Large intestine (tissue), 3 donors: Measurements from ENCODE around the gene CYP2D6. TPM values are rescaled to one million over a fixed set of nuclear protein-coding genes. Genes with fewer than 3 reads are reported as not detected.
"Not testable (repeated sequence)": the region's sequence is repeated elsewhere in the genome, so short reads cannot be mapped to it uniquely, and the experiment has no call there.

Source experiments
- DNase-seq, 2 donors: peaks; one replicate each; pipeline versions ENCODE4 v3.0.0 to v3.0.0-alpha.2; 2013
- H3K27ac ChIP-seq: one replicate; pipeline ENCODE4 v1.5.1; 2013; ENCODE audit warnings: low read length
- H3K27me3 ChIP-seq: 2 replicates; pipeline ENCODE4 v1.6.1; 2013; ENCODE audit warnings: low read length; ENCODE audit not compliant: control insufficient read depth, insufficient read depth
- H3K36me3 ChIP-seq: 2 replicates; pipeline ENCODE4 v1.6.1; 2013; ENCODE audit warnings: low read length; ENCODE audit not compliant: control insufficient read depth, insufficient read depth
- H3K4me1 ChIP-seq: one replicate; pipeline ENCODE4 v1.6.1; 2013; ENCODE audit warnings: low read length; ENCODE audit not compliant: control insufficient read depth, insufficient read depth
- H3K4me3 ChIP-seq: one replicate; pipeline ENCODE4 v1.5.1; 2013; ENCODE audit warnings: low read length
- H3K9me3 ChIP-seq: one replicate; pipeline ENCODE4 v1.6.1; 2013; ENCODE audit warnings: mild to moderate bottlenecking, low read depth, low read length, moderate library complexity; ENCODE audit not compliant: control insufficient read depth
- WGBS: methylation state at CpG from one replicate; pipeline ENCODE4 v1.1.5; 2013; ENCODE audit warnings: low lambda C conversion rate; ENCODE audit not compliant: insufficient coverage; 5-methylcytosine and 5-hydroxymethylcytosine counted together
- polyA plus RNA-seq: library from polyadenylated mRNA; unstranded; fragments of 120-200 nt; gene quantifications from one replicate; pipeline ENCODE4 v1.2.1, GENCODE V29; 2013

The CYP2D6 gene
- polyA plus RNA-seq, 1 donor, result 6.5 TPM

DNA sequence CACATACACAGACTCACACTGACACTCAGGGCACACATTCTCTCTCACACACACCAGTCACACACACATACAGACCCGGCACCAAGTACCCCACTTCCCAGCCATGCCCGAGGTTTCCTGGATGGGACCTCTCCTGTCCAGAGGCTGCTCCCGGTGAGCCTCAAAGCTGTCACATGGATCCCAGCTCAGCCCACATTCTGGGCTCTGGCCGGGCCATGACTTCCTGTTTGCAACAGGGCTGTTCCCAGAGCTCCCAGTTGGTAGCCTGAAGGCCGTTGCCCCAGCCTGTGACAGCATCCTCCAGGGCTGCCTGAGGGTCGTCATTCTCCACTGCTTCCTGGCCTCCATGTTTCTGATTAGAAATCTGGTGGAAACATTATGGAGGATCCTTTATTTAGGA is 14.6 kb upstream of the CYP2D6 start:
- no peak overlapping the region for H3K4me3 ChIP-seq
- WGBS, result no CpG with 5 or more reads among the region's 6 CpGs
- no peaks in the 10 kb centered on the region for H3K27me3 ChIP-seq
- no peaks in the 10 kb centered on the region for H3K9me3 ChIP-seq
- no peak overlapping the region for H3K27ac ChIP-seq
- peaks cover 11% of the 10 kb centered on the region for H3K36me3 ChIP-seq
- H3K4me1 ChIP-seq, result no peaks in the 10 kb centered on the region
- no peak for DNase-seq

DNA sequence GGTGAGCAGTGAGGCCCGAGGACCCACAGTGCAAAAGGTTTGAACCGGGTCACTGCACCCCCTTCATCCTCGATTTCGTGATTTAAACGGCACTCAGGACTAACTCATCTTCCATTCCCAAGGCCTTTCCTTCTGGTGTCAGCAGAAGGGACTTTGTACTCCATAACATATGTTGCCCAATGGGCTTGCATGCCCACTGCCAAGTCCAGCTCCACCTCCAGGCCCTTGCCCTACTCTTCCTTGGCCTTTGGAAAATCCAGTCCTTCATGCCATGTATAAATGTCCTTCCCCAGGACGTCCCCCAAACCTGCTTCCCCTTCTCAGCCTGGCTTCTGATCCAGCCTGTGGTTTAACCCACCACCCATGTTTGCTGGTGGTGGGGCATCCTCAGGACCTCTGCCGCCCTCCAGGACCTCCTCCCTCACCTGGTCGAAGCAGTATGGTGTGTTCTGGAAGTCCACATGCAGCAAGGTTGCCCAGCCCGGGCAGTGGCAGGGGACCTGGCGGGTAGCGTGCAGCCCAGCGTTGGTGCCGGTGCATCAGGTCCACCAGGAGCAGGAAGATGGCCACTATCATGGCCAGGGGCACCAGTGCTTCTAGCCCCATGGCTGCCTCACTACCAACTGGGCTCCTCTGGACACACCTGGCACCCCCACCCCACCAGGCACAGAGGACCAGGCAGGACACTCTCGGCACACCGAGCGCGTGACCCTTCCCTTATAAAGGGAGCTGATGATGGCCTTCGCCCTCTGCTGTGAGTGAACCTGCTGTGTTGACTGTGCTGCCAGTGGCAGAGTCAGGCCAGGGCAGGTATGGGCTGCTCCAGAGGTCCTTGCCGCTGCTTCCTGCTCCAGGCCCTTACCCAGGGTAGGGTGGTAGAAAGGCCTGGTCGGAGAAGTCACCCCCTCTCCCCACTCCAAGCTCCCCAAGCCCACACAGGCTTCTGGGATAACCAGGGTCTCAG is 13.5 kb upstream of the CYP2D6 start:
- DNase-seq, H3K4me3 ChIP-seq, H3K9me3 ChIP-seq, H3K4me1 ChIP-seq, H3K27me3 ChIP-seq, H3K27ac ChIP-seq: not testable (repeated sequence)
- WGBS, result no CpG with 5 or more reads among the region's 20 CpGs
- peaks cover 10% of the 10 kb centered on the region for H3K36me3 ChIP-seq

DNA sequence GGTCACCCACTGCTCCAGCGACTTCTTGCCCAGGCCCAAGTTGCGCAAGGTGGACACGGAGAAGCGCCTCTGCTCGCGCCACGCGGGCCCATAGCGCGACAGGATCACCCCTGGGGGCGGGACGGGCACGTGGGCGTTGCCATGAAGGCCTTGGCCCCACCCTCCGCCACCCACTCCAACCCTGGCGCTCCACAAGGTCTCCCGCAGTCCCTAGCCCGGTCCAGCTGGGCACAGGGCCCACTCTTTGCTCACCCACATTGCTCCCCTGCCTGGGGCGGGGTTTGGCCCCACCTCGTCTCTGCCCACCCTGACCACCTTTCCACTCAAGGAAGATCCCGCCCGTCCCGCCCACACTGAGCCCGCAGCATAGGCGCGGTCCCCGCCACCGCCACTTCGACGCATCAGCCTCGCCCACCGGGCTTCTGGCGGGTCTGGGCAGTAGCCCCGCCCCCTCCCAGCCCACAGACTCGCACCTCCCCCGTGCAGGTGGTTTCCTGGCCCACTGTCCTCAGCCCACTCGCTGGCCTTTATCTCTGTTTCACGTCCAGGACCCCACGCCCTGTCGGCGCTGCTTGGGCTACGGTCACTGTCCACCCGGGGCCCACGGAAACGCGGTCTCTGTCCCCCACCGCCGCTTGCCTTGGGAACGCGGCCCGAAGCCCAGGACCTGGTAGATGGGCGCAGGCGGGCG is 12.3 kb upstream of the CYP2D6 start:
- DNase-seq, result no peak
- H3K27ac ChIP-seq, result no peak overlapping the region
- no CpG with 5 or more reads among the region's 54 CpGs for WGBS
- no peak overlapping the region for H3K4me3 ChIP-seq
- no peaks in the 10 kb centered on the region for H3K4me1 ChIP-seq
- H3K9me3 ChIP-seq, result peaks cover 3% of the 10 kb centered on the region
- peaks cover 5% of the 10 kb centered on the region for H3K36me3 ChIP-seq
- H3K27me3 ChIP-seq, result no peaks in the 10 kb centered on the region

DNA sequence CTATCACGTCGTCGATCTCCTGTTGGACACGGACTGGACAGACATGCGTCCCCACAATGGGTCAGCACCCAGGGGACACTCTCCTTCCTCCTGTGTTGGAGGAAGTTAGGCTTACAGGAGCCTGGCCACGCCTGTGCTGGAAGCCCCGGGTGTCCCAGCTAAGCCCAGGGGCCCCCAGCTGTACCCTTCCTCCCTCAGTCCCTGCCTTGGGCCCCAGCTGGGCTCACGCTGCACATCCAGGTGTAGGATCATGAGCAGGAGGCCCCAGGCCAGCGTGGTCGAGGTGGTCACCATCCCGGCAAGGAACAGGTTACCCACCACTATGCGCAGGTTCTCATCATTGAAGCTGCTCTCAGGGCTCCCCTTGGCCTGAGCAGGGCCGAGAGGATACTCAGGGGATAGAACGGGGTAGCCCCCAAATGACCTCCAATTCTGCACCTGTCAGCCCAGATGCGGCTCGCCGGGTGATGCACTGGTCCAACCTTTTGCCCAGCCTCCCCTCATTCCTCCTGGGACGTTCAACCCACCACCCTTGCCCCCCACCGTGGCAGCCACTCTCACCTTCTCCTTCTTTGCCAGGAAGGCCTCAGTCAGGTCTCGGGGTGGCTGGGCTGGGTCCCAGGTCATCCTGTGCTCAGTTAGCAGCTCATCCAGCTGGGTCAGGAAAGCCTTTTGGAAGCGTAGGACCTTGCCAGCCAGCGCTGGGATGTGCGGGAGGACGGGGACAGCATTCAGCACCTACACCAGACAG is 10.9 kb upstream of the CYP2D6 start:
- H3K36me3 ChIP-seq, H3K9me3 ChIP-seq, DNase-seq, H3K27me3 ChIP-seq, H3K4me1 ChIP-seq, H3K27ac ChIP-seq, H3K4me3 ChIP-seq: not testable (repeated sequence)
- WGBS, result no CpG with 5 or more reads among the region's 24 CpGs

DNA sequence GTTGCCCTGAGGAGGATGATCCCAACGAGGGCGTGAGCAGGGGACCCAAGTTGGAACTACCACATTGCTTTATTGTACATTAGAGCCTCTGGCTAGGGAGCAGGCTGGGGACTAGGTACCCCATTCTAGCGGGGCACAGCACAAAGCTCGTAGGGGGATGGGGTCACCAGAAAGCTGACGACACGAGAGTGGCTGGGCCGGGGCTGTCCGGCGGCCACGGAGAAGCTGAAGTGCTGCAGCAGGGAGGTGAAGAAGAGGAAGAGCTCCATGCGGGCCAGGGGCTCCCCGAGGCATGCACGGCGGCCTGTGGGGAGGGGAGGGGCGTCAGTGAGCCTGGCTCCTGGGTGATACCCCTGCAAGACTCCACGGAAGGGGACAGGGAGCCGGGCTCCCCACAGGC is 9.5 kb upstream of the CYP2D6 start:
- H3K27me3 ChIP-seq, H3K27ac ChIP-seq, DNase-seq, H3K9me3 ChIP-seq, H3K4me1 ChIP-seq, H3K36me3 ChIP-seq, H3K4me3 ChIP-seq: not testable (repeated sequence)
- no CpG with 5 or more reads among the region's 17 CpGs for WGBS

DNA sequence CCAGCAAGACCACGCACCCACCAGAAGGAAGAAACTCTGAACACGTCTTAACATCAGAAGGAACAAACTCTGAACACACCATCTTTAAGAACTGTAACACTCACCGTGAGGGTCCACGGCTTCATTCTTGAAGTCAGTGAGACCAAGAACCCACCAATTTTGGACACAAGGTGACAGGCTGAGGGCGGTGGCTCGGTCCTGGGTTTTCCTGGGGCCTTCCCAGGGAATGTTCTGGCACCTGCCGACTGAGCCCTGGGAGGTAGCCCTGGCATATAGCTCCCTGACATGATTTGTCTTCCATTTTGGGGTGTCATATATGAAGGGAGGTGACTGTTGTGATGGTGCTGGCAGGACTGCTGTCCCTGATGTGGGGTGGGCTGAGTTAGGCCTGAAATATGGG is 8.9 kb upstream of the CYP2D6 start:
- H3K36me3 ChIP-seq, DNase-seq: not testable (repeated sequence)
- WGBS, result no CpG with 5 or more reads among the region's 7 CpGs

DNA sequence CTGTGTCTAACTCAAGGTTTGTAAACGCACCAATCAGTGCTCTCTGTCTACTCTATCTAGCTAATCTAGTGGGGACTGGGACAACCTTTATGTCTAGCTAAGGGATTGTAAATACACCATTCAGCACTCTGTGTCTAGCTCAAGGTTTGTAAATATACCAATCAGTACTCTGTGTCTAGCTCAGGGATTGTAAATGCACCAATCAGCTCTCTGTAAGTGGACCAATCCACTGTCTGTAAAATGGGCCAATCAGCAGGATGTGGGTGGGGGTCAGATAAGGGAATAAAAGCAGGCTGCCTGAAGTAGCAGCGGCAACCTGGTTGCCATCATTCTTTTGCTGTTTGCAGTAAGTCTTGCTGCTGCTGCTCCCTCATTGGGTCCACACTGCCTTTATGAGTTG is 8.4 kb upstream of the CYP2D6 start:
- Histone ChIP-seq H3K36me3 (peaks cover 3% of the 10 kb centered on the region), H3K27ac (no peak overlapping the region), H3K4me1 (no peaks in the 10 kb centered on the region), H3K4me3 (no peak overlapping the region), H3K27me3 (no peaks in the 10 kb centered on the region), H3K9me3 (peaks cover 3% of the 10 kb centered on the region)
- no CpG with 5 or more reads among the region's 2 CpGs for WGBS
- DNase-seq, result no peak

More for the DNA sequence above, 8.9 kb upstream of the CYP2D6 start:
- not testable (repeated sequence) for H3K9me3 ChIP-seq, H3K4me1 ChIP-seq, H3K27ac ChIP-seq, H3K4me3 ChIP-seq, H3K27me3 ChIP-seq

DNA sequence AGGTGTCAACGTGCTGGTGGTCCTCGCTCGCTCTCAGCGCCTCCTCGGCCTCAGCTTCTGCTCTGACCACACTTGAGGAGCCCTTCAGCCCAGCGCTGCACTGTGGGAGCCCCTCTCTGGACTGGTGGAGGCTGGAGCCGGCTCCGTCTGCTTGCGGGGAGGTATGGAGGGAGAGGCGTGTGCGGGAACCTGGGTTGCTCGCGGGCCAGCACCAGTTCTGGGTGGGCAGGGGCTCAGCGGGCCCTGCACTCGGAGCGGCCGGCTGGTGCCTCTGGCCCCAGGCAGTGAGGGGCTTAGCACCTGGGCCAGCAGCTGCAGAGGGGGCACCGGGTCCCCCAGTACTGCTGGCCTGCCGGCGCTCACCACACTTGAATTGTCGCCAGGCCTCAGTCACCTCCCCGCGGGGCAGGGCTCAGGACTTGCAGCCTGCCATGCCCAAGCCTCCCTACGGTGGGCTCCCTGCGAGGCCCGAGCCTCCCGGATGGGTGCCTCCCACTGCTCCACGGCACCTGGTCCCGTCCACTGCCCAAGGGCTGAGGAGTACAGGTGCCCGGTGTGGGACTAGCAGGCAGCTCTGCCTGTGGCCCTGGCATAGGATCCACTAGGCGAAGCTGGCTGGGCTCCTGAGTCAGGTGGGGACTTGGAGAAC is 7.6 kb upstream of the CYP2D6 start:
- Histone ChIP-seq H3K4me3 (no peak overlapping the region), H3K36me3 (peaks cover 3% of the 10 kb centered on the region), H3K27me3 (no peaks in the 10 kb centered on the region), H3K9me3 (peaks cover 3% of the 10 kb centered on the region), H3K4me1 (no peaks in the 10 kb centered on the region), H3K27ac (no peak overlapping the region)
- no CpG with 5 or more reads among the region's 31 CpGs for WGBS
- no peak for DNase-seq

DNA sequence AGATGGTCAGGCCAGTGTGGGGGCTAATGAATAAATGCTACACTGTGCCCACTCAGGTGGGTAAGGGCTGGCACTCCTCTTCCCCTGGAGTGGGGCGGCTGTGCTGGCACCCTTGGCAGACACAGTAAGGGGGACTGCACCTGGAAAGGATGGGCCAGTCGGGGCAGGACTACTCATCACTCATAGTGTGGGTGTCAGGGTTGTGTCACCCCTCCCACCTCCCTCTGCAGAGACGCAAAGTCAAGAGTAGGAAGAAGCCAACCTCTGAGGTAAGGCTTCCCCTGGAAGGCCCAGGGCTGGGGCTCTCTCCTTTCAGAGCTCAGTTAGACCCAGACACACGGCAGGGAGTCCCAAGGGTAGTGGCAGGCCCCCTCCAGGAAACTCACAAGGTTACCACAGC is 5.1 kb upstream of the CYP2D6 start:
- H3K27ac ChIP-seq, DNase-seq, H3K36me3 ChIP-seq, H3K9me3 ChIP-seq, H3K4me3 ChIP-seq, H3K4me1 ChIP-seq, H3K27me3 ChIP-seq: not testable (repeated sequence)
- no CpG with 5 or more reads among the region's 4 CpGs for WGBS
